HG02678 (cell line): ENCODE data around the gene EME2.
"Not testable (repeated sequence)": the region's sequence is repeated elsewhere in the genome, so short reads cannot be mapped to it uniquely, and the experiment has no call there.

Source experiments
- ATAC-seq: cut with Tn5 transposase; IDR thresholded peaks from one replicate; pipeline ENCODE4 v1.9.1; 2021; ENCODE audit warnings: mild to moderate bottlenecking, moderate library complexity; ENCODE audit not compliant: unreplicated experiment

EME2 gene

GRCh38 chr16:1790261-1790610 is 17.6 kb downstream of the EME2 start:
- no peak for ATAC-seq

- no peak for ATAC-seq
Observed at GRCh38 chr16:1790611-1791255, 18.1 kb downstream of the EME2 start.

GRCh38 chr16:1791256-1791942 is 18.8 kb downstream of the EME2 start:
- no peak for ATAC-seq

- no peak for ATAC-seq
Observed at GRCh38 chr16:1791943-1792812, 19.6 kb downstream of the EME2 start.

- no peak for ATAC-seq
Observed at GRCh38 chr16:1792836-1793577, 20.4 kb downstream of the EME2 start.

GRCh38 chr16:1793578-1794220 is 21.1 kb downstream of the EME2 start, which contains the start of gene IGFALS:
IGFALS (minus strand) TSS chr16:1793705; CDS start chr16:1793652, 53 bp downstream.
- no peak for ATAC-seq

- no peak for ATAC-seq
Observed at GRCh38 chr16:1794221-1794871, 21.7 kb downstream of the EME2 start.

- no peak for ATAC-seq
Observed at GRCh38 chr16:1794908-1795666, 22.5 kb downstream of the EME2 start.

GRCh38 chr16:1799263-1799662 is 26.7 kb downstream of the EME2 start:
- not testable (repeated sequence) for ATAC-seq

GRCh38 chr16:1800701-1801100 is 28.1 kb downstream of the EME2 start:
- ATAC-seq: no peak

GRCh38 chr16:1807626-1808025 is 35.0 kb downstream of the EME2 start:
- no peak for ATAC-seq

- no peak for ATAC-seq
Observed at GRCh38 chr16:1808691-1809090, 36.1 kb downstream of the EME2 start.

- ATAC-seq: no peak
Observed at GRCh38 chr16:1809281-1809801, 36.7 kb downstream of the EME2 start.

GRCh38 chr16:1810106-1810505 is 37.5 kb downstream of the EME2 start:
- ATAC-seq: no peak

GRCh38 chr16:1810536-1810935 is 37.9 kb downstream of the EME2 start:
- no peak for ATAC-seq

GRCh38 chr16:1812732-1813163 is 40.1 kb downstream of the EME2 start:
- no peak for ATAC-seq

GRCh38 chr16:1815461-1815860 is 42.9 kb downstream of the EME2 start:
- ATAC-seq: no peak

GRCh38 chr16:1816396-1817275 is 44.0 kb downstream of the EME2 start:
- no peak for ATAC-seq
